ENCODE data around the gene UFSP2. TPM values are rescaled to one million over a fixed set of nuclear protein-coding genes. Genes with fewer than 3 reads are reported as not detected.

UFSP2 gene
- total and polyA plus RNA-seq, 4 donors, result 12.2 to 17.2 (median 14.7) TPM

DNA sequence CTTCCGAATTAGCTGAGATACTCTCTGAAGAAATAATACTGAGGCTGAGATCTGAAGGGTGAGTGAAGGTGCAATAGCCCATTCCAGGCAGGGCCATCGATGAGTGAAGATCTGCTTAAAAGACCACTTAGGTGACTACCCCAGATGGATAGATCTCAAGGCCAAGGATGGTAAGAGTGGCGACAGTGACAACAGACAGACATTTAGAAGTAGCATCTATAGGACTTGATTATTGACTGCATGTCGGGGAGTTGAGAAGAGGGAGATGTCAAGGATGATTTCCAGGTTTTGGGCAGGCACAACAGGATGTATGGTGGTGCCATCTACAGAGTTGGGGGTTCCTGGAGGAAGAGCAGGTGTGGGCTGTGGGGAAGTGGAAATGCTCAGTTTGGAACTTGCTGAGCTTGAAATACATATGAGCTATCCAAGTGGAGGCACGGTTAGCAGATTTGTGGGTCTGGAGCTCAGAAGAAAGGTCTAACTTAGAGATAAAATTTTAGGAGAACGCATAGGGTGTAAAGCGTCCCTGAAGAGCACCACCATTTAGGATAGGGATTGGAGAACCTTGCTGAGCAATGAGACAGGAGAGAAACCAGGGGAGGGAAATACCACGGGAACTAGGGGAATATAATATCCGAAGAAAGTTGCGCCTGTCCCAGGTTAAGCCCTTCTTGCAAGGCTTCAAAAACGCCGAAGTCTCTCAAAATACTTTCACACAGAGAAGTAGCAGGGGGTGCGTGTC, 688 bp downstream of the UFSP2 start:
- H3K4me3 ChIP-seq (ENCODE audit: low read depth in 1 of 3, low read length in 3 of 3), result peak overlapping the region; percentile 61 to 81 (median 72)
- H3K9ac ChIP-seq (ENCODE audit: low read depth in 1 of 2, low read length in 2 of 2), result peak overlapping the region; percentile 93 to 99
- no peaks in the 10 kb centered on the region for H3K9me3 ChIP-seq (ENCODE audit: control insufficient read depth in 4 of 4, low read length in 3 of 4)
- H3K27ac ChIP-seq (ENCODE audit: low read depth in 1 of 2, low read length in 2 of 2), result peak overlapping the region; percentile 98
- H3K27me3 ChIP-seq (ENCODE audit: control insufficient read depth in 4 of 4, insufficient read depth in 4 of 4, low read length in 3 of 4), result no peaks in the 10 kb centered on the region
- TF ChIP-seq FOXA1 (IDR thresholded peaks at IDR 0.05), result no peak
- TF ChIP-seq RAD21 (IDR thresholded peaks at IDR 0.05), result peak in 1 of 2 donors; percentile 5
- no peak for TF ChIP-seq NR2F2 (IDR thresholded peaks at IDR 0.05)
- no peak for TF ChIP-seq RXRA (IDR thresholded peaks at IDR 0.05)
- 18% methylated on average over 13 of the region's 13 CpGs for WGBS
- DNase-seq (ENCODE audit: low spot score), result peak; percentile 35
- peaks cover 2 to 21% (median 10%) of the 10 kb centered on the region in 4 donors for H3K4me1 ChIP-seq (ENCODE audit: control insufficient read depth in 4 of 4, insufficient read depth in 4 of 4, low read length in 3 of 4)
- peaks cover 0 to 4% (median 0%) of the 10 kb centered on the region in 4 donors for H3K36me3 ChIP-seq (ENCODE audit: control insufficient read depth in 4 of 4, insufficient read depth in 3 of 4, low read depth in 1 of 4, low read length in 3 of 4)

DNA sequence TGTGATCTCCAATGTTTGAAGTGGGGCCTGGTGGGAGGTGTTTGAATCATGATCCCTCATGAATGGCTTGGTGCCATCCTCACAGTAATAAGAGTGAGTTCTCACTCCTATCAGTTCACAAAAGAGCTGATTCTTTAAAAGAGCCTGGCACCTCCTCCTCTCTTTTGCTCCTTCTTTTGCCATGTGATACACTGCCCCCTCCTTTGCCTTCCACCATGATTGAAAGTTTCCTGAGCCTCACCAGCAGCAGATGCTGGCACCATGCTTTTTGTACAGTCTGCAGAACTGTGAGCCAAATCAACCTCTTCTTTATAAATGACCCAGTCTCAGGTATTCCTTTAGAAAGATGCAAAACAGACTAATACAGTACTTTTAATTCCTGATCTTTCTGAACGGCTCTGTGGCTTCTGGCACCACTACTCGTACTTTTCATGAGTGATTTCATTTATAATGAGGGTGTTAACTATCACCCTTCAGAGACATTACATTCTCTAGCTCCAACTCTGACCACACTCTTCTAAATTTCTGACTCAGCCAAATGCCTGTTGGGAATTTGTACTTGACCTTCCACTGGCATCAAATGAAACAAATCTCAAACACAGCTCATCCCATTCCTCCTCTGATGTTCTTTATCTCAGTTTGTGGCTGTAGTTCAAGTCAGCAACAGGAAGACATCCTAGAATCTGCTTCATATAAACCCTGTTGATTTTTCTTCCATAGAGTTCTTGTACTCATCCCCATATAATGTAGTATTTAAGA, 4.2 kb downstream of the UFSP2 start:
- TF ChIP-seq, protein P1, sequence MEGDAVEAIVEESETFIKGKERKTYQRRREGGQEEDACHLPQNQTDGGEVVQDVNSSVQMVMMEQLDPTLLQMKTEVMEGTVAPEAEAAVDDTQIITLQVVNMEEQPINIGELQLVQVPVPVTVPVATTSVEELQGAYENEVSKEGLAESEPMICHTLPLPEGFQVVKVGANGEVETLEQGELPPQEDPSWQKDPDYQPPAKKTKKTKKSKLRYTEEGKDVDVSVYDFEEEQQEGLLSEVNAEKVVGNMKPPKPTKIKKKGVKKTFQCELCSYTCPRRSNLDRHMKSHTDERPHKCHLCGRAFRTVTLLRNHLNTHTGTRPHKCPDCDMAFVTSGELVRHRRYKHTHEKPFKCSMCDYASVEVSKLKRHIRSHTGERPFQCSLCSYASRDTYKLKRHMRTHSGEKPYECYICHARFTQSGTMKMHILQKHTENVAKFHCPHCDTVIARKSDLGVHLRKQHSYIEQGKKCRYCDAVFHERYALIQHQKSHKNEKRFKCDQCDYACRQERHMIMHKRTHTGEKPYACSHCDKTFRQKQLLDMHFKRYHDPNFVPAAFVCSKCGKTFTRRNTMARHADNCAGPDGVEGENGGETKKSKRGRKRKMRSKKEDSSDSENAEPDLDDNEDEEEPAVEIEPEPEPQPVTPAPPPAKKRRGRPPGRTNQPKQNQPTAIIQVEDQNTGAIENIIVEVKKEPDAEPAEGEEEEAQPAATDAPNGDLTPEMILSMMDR (IDR thresholded peaks at IDR 0.05; ENCODE audit: low read depth, low read length, missing input control), result no peak
- TF ChIP-seq, protein P2, sequence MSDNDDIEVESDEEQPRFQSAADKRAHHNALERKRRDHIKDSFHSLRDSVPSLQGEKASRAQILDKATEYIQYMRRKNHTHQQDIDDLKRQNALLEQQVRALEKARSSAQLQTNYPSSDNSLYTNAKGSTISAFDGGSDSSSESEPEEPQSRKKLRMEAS (IDR thresholded peaks at IDR 0.05), result no peak
- TF ChIP-seq YY1 (IDR thresholded peaks at IDR 0.05), result no peak
- TF ChIP-seq RXRA (IDR thresholded peaks at IDR 0.05), result no peak
- no peak for TF ChIP-seq GABPA (IDR thresholded peaks at IDR 0.05 in 1 of 2, conservative IDR thresholded peaks at IDR 0.05 in 1 of 2)
- TF ChIP-seq, protein P3, sequence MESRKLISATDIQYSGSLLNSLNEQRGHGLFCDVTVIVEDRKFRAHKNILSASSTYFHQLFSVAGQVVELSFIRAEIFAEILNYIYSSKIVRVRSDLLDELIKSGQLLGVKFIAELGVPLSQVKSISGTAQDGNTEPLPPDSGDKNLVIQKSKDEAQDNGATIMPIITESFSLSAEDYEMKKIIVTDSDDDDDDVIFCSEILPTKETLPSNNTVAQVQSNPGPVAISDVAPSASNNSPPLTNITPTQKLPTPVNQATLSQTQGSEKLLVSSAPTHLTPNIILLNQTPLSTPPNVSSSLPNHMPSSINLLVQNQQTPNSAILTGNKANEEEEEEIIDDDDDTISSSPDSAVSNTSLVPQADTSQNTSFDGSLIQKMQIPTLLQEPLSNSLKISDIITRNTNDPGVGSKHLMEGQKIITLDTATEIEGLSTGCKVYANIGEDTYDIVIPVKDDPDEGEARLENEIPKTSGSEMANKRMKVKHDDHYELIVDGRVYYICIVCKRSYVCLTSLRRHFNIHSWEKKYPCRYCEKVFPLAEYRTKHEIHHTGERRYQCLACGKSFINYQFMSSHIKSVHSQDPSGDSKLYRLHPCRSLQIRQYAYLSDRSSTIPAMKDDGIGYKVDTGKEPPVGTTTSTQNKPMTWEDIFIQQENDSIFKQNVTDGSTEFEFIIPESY (IDR thresholded peaks at IDR 0.05), result no peak
- no peak for TF ChIP-seq NR2F2 (IDR thresholded peaks at IDR 0.05)
- TF ChIP-seq SP1 (IDR thresholded peaks at IDR 0.05), result no peak
- no peak for TF ChIP-seq JUND (IDR thresholded peaks at IDR 0.05)
- no peak for TF ChIP-seq FOXA1 (IDR thresholded peaks at IDR 0.05)
- peaks cover 2 to 21% (median 10%) of the 10 kb centered on the region in 4 donors for H3K4me1 ChIP-seq (ENCODE audit: control insufficient read depth in 4 of 4, insufficient read depth in 4 of 4, low read length in 3 of 4)
- DNase-seq (ENCODE audit: low spot score), result no peak
- peaks cover 2 to 15% (median 11%) of the 10 kb centered on the region in 4 donors for H3K36me3 ChIP-seq (ENCODE audit: control insufficient read depth in 4 of 4, insufficient read depth in 3 of 4, low read depth in 1 of 4, low read length in 3 of 4)
- no peaks in the 10 kb centered on the region for H3K27me3 ChIP-seq (ENCODE audit: control insufficient read depth in 4 of 4, insufficient read depth in 4 of 4, low read length in 3 of 4)
- H3K9me3 ChIP-seq (ENCODE audit: control insufficient read depth in 4 of 4, low read length in 3 of 4), result no peaks in the 10 kb centered on the region
- no peak overlapping the region for H3K27ac ChIP-seq (ENCODE audit: low read depth in 1 of 2, low read length in 2 of 2)
- no peak overlapping the region for H3K4me3 ChIP-seq (ENCODE audit: low read depth in 1 of 3, low read length in 3 of 3)
- H3K9ac ChIP-seq (ENCODE audit: low read depth in 1 of 2, low read length in 2 of 2), result no peak overlapping the region
- WGBS, result 86% methylated on average over 2 of the region's 2 CpGs

DNA sequence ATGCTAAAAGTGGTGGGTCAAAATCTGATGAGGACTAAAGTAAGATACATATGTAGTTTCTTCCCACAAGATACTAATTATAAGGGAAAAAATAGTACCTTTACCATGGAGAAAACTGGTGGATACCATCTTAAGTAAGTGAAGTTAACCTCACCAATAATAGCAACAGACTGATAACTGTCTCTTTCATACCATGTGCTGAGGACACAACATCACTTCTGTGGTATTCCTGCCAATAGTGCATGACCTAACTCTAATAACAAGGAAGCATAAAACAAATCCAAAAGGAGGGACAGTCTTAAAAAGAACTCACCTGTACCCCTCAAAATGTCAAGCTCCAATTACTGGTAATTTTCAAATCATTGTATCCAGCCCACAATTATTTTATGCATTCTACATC, 8.8 kb downstream of the UFSP2 start:
- H3K27ac ChIP-seq (ENCODE audit: low read depth in 1 of 2, low read length in 2 of 2), result no peak overlapping the region
- peaks cover 3 to 29% (median 27%) of the 10 kb centered on the region in 4 donors for H3K36me3 ChIP-seq (ENCODE audit: control insufficient read depth in 4 of 4, insufficient read depth in 3 of 4, low read depth in 1 of 4, low read length in 3 of 4)
- TF ChIP-seq HNF4A (conservative IDR thresholded peaks at IDR 0.05) (no peak), GABPA (IDR thresholded peaks at IDR 0.05 in 1 of 2, conservative IDR thresholded peaks at IDR 0.05 in 1 of 2) (no peak), HNF4G (IDR thresholded peaks at IDR 0.05) (no peak), FOXA2 (IDR thresholded peaks at IDR 0.05) (no peak), YY1 (IDR thresholded peaks at IDR 0.05) (no peak), NR2F2 (IDR thresholded peaks at IDR 0.05) (no peak)
- TF ChIP-seq, protein P4, sequence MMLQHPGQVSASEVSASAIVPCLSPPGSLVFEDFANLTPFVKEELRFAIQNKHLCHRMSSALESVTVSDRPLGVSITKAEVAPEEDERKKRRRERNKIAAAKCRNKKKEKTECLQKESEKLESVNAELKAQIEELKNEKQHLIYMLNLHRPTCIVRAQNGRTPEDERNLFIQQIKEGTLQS (IDR thresholded peaks at IDR 0.05), result no peak
- TF ChIP-seq, protein P5, sequence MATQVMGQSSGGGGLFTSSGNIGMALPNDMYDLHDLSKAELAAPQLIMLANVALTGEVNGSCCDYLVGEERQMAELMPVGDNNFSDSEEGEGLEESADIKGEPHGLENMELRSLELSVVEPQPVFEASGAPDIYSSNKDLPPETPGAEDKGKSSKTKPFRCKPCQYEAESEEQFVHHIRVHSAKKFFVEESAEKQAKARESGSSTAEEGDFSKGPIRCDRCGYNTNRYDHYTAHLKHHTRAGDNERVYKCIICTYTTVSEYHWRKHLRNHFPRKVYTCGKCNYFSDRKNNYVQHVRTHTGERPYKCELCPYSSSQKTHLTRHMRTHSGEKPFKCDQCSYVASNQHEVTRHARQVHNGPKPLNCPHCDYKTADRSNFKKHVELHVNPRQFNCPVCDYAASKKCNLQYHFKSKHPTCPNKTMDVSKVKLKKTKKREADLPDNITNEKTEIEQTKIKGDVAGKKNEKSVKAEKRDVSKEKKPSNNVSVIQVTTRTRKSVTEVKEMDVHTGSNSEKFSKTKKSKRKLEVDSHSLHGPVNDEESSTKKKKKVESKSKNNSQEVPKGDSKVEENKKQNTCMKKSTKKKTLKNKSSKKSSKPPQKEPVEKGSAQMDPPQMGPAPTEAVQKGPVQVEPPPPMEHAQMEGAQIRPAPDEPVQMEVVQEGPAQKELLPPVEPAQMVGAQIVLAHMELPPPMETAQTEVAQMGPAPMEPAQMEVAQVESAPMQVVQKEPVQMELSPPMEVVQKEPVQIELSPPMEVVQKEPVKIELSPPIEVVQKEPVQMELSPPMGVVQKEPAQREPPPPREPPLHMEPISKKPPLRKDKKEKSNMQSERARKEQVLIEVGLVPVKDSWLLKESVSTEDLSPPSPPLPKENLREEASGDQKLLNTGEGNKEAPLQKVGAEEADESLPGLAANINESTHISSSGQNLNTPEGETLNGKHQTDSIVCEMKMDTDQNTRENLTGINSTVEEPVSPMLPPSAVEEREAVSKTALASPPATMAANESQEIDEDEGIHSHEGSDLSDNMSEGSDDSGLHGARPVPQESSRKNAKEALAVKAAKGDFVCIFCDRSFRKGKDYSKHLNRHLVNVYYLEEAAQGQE (IDR thresholded peaks at IDR 0.05), result no peak

More for the DNA sequence above, 8.8 kb downstream of the UFSP2 start:
- no peaks in the 10 kb centered on the region for H3K9me3 ChIP-seq (ENCODE audit: control insufficient read depth in 4 of 4, low read length in 3 of 4)
- H3K4me3 ChIP-seq (ENCODE audit: low read depth in 1 of 3, low read length in 3 of 3), result no peak overlapping the region
- no peaks in the 10 kb centered on the region for H3K27me3 ChIP-seq (ENCODE audit: control insufficient read depth in 4 of 4, insufficient read depth in 4 of 4, low read length in 3 of 4)
- H3K9ac ChIP-seq (ENCODE audit: low read depth in 1 of 2, low read length in 2 of 2), result no peak overlapping the region
- no peaks in the 10 kb centered on the region for H3K4me1 ChIP-seq (ENCODE audit: control insufficient read depth in 4 of 4, insufficient read depth in 4 of 4, low read length in 3 of 4)
- DNase-seq (ENCODE audit: low spot score), result no peak

Measured in liver (tissue), 9 donors.